DOHH2 (cell line): ENCODE measurements around the gene PEG3.

ENCODE experiments used
- H3F3A ChIP-seq: fragments of 200-600 bp; sonication (generic), shearing (Covaris generic); 2 replicates; pipeline ENCODE4 v1.6.0; 2016; ENCODE audit warnings: antibody characterized with exemption, mild to moderate bottlenecking; ENCODE audit not compliant: control insufficient read depth, insufficient read depth
- H3K27ac ChIP-seq: fragments of 200-600 bp; sonication (generic); 2 replicates; pipeline ENCODE4 v1.5.1; 2014; ENCODE audit warnings: low read depth, mild to moderate bottlenecking, low read length, moderate library complexity
- H3K27me3 ChIP-seq: fragments of 200-600 bp; sonication (generic); 2 replicates; pipeline ENCODE4 v1.6.1; 2014; ENCODE audit warnings: mild to moderate bottlenecking, low read length, mixed read lengths; ENCODE audit not compliant: control insufficient read depth
- H3K36me3 ChIP-seq: fragments of 200-600 bp; sonication (generic); 2 replicates; pipeline ENCODE4 v1.6.1; 2014; ENCODE audit warnings: mild to moderate bottlenecking, low read length, moderate library complexity, mixed read lengths; ENCODE audit not compliant: control insufficient read depth
- H3K4me1 ChIP-seq: fragments of 200-600 bp; sonication (generic); 2 replicates; pipeline ENCODE4 v1.6.1; 2014; ENCODE audit warnings: mild to moderate bottlenecking, low read length, mixed read lengths; ENCODE audit not compliant: control insufficient read depth
- H3K4me2 ChIP-seq: fragments of 200-600 bp; sonication (generic); 2 replicates; pipeline ENCODE4 v1.6.0; 2014; ENCODE audit warnings: mild to moderate bottlenecking, low read length, moderate library complexity
- H3K4me3 ChIP-seq: fragments of 200-600 bp; sonication (generic); 2 replicates; pipeline ENCODE4 v1.5.1; 2014; ENCODE audit warnings: mild to moderate bottlenecking, low read length, mixed read lengths
- H3K79me2 ChIP-seq: fragments of 200-600 bp; sonication (generic); 2 replicates; pipeline ENCODE4 v1.6.1; 2014; ENCODE audit warnings: mild to moderate bottlenecking, low read length, mixed read lengths; ENCODE audit not compliant: control insufficient read depth
- H3K9me2 ChIP-seq: fragments of 200-600 bp; sonication (generic); replicated peaks from 2 replicates; pipeline ENCODE4 v1.6.1; 2014; ENCODE audit warnings: mild to moderate bottlenecking, low read length, mixed read lengths; ENCODE audit not compliant: control insufficient read depth
- H3K9me3 ChIP-seq: fragments of 200-600 bp; sonication (generic); 2 replicates; pipeline ENCODE4 v1.6.1; 2014; ENCODE audit warnings: antibody characterized with exemption, low read length, mixed read lengths; ENCODE audit not compliant: control insufficient read depth, insufficient read depth
- H4K20me1 ChIP-seq: fragments of 200-600 bp; sonication (generic); 2 replicates; pipeline ENCODE4 v1.6.0; 2014; ENCODE audit warnings: low read depth, mild to moderate bottlenecking, antibody characterized with exemption, low read length, moderate library complexity; ENCODE audit not compliant: control insufficient read depth, insufficient read depth
- EZH2phosphoT487 ChIP-seq: fragments of 200-600 bp; sonication (generic); IDR thresholded peaks from 2 replicates; pipeline ENCODE4 v1.6.1; 2017; ENCODE audit warnings: borderline replicate concordance, mild to moderate bottlenecking, antibody characterized with exemption, low read length, moderate library complexity, mixed read lengths
- TF ChIP-seq, protein P1 (sequence below): fragments of 200-600 bp; sonication (generic); IDR thresholded peaks from one replicate; pipeline ENCODE4 v1.5.1; 2014; ENCODE audit warnings: antibody characterized with exemption, mild to moderate bottlenecking, low read depth, low read length; ENCODE audit not compliant: poor library complexity, severe bottlenecking

PEG3 gene

DNA sequence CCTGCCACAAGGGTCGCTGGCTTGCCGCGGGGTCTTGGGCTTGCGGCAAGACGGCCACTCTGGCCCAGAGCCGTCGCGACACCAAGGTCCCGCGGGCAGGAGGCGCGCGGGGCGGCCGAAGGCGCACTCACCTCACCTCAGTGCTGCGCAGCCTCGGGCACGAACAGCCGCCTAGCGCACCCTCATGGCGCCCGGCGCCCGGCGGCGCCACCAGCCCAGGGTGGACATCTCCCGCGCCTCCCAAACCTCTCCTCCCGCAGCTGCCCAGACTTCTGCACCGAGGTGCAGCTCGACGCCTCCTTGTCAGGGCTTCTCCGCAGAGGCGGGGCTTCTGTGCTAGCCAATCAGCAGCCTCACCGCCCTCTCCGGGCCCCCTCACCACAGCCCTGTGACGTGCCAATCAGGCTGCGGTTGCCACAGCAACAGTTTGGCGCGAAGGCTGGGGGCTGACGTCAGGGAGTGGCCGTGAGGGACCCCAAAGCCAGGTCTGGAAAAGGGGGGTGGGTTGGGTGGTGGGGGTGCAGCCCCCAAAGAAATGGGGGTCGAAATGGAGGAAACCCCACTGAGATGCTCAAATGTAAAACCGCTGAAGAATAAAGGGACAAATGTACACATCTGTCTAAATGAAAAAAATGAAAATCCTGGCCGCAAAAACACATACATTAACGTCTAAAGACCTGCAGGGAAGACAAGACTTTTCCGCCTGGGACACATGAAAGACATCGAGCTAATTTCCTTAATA is at the start of gene PEG3, which contains the start of gene ZIM2:
TSS of gene PEG3 (minus strand) at position 276 of the 742 bp plus-strand sequence. CDS start 16,071 bp downstream, outside the sequence.
TSS of gene ZIM2 (minus strand) at position 276 of the 742 bp plus-strand sequence. CDS start 16,449 bp downstream, outside the sequence.
- TF ChIP-seq EZH2phosphoT487, result no peak
- TF ChIP-seq, protein P1, sequence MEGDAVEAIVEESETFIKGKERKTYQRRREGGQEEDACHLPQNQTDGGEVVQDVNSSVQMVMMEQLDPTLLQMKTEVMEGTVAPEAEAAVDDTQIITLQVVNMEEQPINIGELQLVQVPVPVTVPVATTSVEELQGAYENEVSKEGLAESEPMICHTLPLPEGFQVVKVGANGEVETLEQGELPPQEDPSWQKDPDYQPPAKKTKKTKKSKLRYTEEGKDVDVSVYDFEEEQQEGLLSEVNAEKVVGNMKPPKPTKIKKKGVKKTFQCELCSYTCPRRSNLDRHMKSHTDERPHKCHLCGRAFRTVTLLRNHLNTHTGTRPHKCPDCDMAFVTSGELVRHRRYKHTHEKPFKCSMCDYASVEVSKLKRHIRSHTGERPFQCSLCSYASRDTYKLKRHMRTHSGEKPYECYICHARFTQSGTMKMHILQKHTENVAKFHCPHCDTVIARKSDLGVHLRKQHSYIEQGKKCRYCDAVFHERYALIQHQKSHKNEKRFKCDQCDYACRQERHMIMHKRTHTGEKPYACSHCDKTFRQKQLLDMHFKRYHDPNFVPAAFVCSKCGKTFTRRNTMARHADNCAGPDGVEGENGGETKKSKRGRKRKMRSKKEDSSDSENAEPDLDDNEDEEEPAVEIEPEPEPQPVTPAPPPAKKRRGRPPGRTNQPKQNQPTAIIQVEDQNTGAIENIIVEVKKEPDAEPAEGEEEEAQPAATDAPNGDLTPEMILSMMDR, result no peak
- no peaks in the 10 kb centered on the region for H3K4me1 ChIP-seq
- H3K36me3 ChIP-seq, result no peaks in the 10 kb centered on the region
- no peaks in the 10 kb centered on the region for H3K9me2 ChIP-seq
- H3K4me2 ChIP-seq, result no peak within 1 kb of the TSS
- no peak within 1 kb of the TSS for H3K4me3 ChIP-seq
- H3K27me3 ChIP-seq, result no peaks in the 10 kb centered on the region
- no peak within 1 kb of the TSS for H3K27ac ChIP-seq
- H3F3A ChIP-seq, result no peaks in the 10 kb centered on the region
- no peaks in the 10 kb centered on the region for H3K79me2 ChIP-seq
- peaks cover 34% of the 10 kb centered on the region for H3K9me3 ChIP-seq
- no peaks in the 10 kb centered on the region for H4K20me1 ChIP-seq

- no peaks in the 10 kb centered on the region for H3K79me2 ChIP-seq
- H3K36me3 ChIP-seq, result no peaks in the 10 kb centered on the region
- H3K4me3 ChIP-seq, result no peak overlapping the region
- H3K9me2 ChIP-seq, result no peaks in the 10 kb centered on the region
- H3K4me1 ChIP-seq, result no peaks in the 10 kb centered on the region
- no peak for TF ChIP-seq EZH2phosphoT487
- TF ChIP-seq, protein P1, result no peak
- no peak overlapping the region for H3K4me2 ChIP-seq
- H3K27ac ChIP-seq, result no peak overlapping the region
- no peaks in the 10 kb centered on the region for H3F3A ChIP-seq
- no peaks in the 10 kb centered on the region for H4K20me1 ChIP-seq
- H3K9me3 ChIP-seq, result peaks cover 15% of the 10 kb centered on the region
- H3K27me3 ChIP-seq, result no peaks in the 10 kb centered on the region
These were observed 44.9 kb upstream of the PEG3 start for GRCh38 chr19:56885173-56885985.

DNA sequence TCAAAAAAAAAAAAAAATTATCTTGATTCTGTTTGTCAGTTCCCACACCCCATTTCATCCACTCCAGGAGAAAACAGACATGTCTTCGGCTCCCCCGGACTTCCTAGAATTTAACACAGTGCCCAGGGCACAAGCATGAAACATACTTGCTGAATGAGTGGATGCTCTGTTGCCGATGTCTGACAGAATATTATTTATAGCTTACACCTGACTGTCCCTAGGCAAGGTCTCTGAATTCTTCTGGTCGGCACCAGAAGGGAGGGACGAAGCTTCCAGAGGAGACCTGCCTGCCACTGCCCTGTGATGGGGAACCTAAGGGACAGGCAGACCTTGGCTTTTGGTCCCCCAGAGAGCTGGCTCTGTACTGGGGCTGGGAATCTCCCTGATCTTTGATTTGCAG is 43.9 kb upstream of the PEG3 start:
- Histone ChIP-seq H3K79me2 (no peaks in the 10 kb centered on the region), H3K36me3 (no peaks in the 10 kb centered on the region), H3K27me3 (no peaks in the 10 kb centered on the region), H4K20me1 (no peaks in the 10 kb centered on the region), H3K4me1 (no peaks in the 10 kb centered on the region), H3K4me3 (no peak overlapping the region), H3K4me2 (no peak overlapping the region), H3K9me2 (no peaks in the 10 kb centered on the region), H3F3A (no peaks in the 10 kb centered on the region), H3K27ac (no peak overlapping the region), H3K9me3 (peaks cover 13% of the 10 kb centered on the region)
- TF ChIP-seq, protein P1, result no peak
- TF ChIP-seq EZH2phosphoT487, result no peak
